Femur (tissue), 1 donor: Measurements from ENCODE around the gene PLD3.

Source experiments
- DNase-seq: peaks from one replicate; pipeline ENCODE4 v3.0.0-alpha.2; 2017

Gene PLD3

DNA sequence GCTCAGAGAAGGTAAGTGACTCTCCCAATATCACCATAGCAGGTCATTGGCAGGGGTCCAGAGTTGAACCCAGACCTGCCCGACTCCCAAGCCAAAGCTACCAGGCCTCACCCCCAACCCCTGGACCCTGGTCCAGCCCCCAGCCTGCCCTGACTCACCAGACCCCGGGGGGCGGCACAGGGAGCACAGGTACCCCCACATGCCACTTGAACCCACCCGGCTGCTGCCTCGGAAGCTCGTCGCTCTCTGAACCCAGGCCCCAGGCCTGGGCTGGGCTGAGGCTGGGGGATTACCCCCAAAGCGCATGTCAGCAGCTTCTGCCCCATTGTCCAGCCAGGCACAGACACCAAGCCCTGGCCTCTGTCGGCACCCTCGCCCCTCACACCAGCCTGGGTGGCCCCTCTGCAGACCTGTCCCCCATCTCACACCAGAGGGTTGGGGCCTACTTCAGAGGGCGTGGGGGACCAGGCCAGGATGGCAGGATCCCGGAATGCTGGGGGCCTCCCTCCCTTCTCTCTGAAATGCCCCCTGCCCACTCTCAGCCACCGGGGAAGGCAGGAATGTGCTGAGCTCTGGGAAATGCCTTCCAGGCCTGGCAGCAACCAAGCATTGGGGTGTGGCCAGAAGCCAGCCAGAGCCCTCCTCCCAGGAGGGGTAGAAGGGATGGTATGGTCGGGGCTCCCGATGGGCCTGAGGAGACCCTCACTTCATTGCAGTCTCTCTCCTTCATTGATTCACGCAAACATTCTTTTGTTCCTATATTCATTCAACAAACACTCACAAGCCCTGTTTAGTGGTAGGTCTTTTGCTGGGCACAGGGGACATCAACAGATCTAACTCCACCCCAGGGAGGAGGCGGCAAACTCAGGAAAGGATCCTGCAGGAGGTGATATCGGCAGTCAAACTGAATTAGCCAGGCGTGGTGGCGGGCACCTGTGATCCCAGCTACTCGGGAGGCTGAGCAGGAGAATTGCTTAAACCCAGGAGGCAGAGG lies 66.3 kb downstream of the PLD3 start:
- peak; percentile 52 for DNase-seq

GRCh38 chr19:40415768-40416167 lies 67.3 kb downstream of the PLD3 start:
- no peak for DNase-seq

GRCh38 chr19:40416918-40417642 lies 68.6 kb downstream of the PLD3 start:
- DNase-seq = peak; percentile 80

DNA sequence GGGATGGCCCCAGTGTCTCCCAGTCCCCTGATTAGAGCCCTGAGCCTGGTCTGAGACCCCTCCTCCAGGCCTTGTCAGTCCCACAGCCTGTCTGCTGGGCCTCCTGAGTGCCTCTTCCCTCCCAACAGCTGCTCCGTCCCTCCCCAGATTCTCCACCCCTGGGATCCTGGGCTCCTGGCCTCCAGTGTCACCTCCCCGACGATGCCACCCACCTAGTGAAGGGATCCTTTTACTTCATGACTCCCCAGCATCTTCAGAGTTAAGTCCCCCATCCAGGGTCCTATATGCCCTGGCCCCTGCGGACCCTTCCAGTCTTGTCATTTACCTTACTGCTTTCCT lies 69.1 kb downstream of the PLD3 start:
- no peak for DNase-seq

GRCh38 chr19:40418040-40418439 lies 69.5 kb downstream of the PLD3 start:
- DNase-seq = no peak

DNA sequence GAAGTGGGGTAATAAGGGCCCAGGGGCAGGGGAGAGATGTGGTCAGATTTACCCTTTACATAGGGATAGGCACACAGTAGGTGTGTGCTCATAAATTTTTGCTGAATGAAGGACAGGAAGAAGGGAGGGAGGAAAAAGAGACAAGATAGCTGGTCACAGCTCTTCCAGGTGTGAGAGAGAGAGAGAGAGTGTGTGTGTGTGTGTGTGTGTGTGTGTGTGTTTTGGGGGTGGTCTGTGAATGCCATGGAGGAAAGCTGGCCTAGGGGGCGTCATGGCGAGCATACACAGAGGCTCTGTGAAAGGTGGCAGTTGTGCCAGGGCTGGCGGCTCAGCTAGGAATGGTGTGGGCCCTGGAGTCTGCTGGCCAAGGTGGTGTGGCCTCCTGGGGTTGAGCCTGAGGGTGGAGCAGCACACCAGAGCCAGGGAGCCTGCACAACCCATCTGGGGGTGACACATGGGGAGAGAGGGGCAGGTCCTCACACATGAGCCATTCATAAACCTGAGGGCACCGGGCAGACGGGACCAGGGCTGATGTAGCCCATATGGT lies 70.6 kb downstream of the PLD3 start:
- DNase-seq = no peak

- no peak for DNase-seq
These were observed 71.3 kb downstream of the PLD3 start for GRCh38 chr19:40419780-40420179.

- DNase-seq = no peak
These were observed 71.9 kb downstream of the PLD3 start for GRCh38 chr19:40420451-40420765.

- peak; percentile 96 for DNase-seq
These were observed 72.6 kb downstream of the PLD3 start for GRCh38 chr19:40420766-40421765.

GRCh38 chr19:40421993-40422747 lies 73.7 kb downstream of the PLD3 start:
- no peak for DNase-seq

DNA sequence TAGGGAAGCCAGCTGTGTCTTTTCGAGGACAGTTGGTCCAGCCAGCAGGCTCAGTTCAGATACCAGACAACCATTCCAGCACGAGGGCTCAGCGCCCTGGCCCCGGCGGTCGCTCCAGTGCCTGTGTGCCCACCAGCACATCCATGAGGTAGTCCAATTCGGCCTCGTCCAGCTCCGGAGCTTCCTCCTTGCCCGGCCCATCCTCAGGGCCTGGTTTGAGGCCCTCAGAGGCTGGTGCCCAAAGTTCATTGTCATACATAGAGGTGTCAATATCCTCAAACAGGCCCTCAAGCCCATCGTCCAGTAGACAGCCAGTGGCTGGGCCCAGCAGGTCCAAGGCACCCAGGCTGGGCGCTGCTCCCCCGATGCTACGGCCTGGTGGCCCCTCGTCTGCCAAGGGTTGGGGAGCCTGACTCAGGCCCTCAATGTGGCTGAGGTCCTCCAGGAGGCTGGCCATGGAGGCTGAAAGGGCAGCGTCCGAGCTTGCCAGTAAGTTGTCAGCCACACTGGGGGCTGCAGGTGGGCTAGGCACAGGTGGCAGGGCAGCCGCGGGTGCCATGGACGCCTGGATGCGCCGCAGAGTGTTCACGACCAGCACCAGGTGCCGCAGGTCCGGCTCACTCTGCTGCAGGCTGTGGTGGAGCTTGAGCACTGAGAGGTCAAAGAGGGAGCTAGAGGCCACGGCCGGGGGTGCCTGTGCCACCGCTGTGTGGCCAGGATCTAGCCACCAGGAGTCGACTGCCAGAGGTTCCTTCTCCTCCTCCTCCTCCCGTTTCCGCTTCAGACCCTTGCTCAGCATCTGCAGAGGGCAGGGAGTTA lies 74.5 kb downstream of the PLD3 start:
- DNase-seq = no peak

DNA sequence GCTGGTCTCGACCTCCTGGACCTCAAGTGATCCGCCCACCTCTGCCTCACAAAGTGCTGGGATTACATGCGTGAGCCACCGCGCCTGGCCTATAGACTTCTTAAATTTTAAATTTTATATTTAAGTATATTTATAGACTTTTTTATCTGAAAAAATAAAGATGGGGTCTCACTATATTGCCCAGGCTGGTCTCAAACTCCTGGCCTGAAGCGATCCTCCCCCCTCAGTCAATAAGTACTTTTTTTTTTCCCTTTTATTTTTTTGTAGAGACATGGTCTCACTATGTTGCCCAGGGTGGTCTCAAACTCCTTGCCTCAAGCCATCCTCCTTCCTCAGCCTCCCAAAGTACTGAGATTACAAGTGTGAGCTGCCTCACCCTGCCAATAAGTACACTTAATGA lies 75.4 kb downstream of the PLD3 start:
- no peak for DNase-seq

GRCh38 chr19:40424637-40425449 lies 76.3 kb downstream of the PLD3 start:
- DNase-seq = no peak

GRCh38 chr19:40425450-40426287 lies 77.2 kb downstream of the PLD3 start, which contains the start of gene SERTAD1:
SERTAD1 (minus strand) TSS chr19:40425992; CDS start chr19:40423546, 2,446 bp downstream.
- DNase-seq = peak; percentile 100
